H1 (cell line): Measurements from ENCODE around the gene MEI1.

Experiments
- ATF3 ChIP-seq: IDR thresholded peaks from 2 replicates; pipeline ENCODE4 v1.6.1; 2011; ENCODE audit warnings: low read depth, mild to moderate bottlenecking, low read length; ENCODE audit not compliant: insufficient read depth
- BRCA1 ChIP-seq: IDR thresholded peaks from 2 replicates; pipeline ENCODE4 v1.6.1; 2012; ENCODE audit warnings: low read depth, low read length, improper control_type of control experiment
- CEBPB ChIP-seq: IDR thresholded peaks from 2 replicates; pipeline ENCODE4 v1.6.1; 2012; ENCODE audit warnings: low read depth, low read length
- CHD1 ChIP-seq: IDR thresholded peaks from 2 replicates; pipeline ENCODE4 v1.6.1; 2012; ENCODE audit warnings: low read depth, low read length, improper control_type of control experiment
- CTCF ChIP-seq, 3 experiments: IDR thresholded peaks; 1 replicate in 2 of 3; 2 replicates in 1 of 3; pipeline versions ENCODE4 v1.5.1 to v1.6.1; 2011; ENCODE audit warnings: low read length in 3 of 3, mild to moderate bottlenecking in 3 of 3, inconsistent platforms in 2 of 3, low read depth in 1 of 3, moderate library complexity in 1 of 3; ENCODE audit not compliant: insufficient read depth in 1 of 3; ENCODE audit errors: control extremely low read depth in 1 of 3
- EP300 ChIP-seq, 2 experiments: IDR thresholded peaks; 1 replicate in 1 of 2; 2 replicates in 1 of 2; pipeline ENCODE4 v1.6.1; 2011 to 2012; ENCODE audit warnings: low read depth in 2 of 2, low read length in 2 of 2, mild to moderate bottlenecking in 2 of 2, borderline replicate concordance in 1 of 2, inconsistent platforms in 1 of 2, moderate library complexity in 1 of 2
- EZH2 ChIP-seq: fragments of 200-600 bp; sonication (generic); IDR thresholded peaks from 2 replicates; pipeline ENCODE4 v1.7.1; 2012; ENCODE audit warnings: low read depth, mild to moderate bottlenecking, moderate library complexity, low read length, inconsistent platforms; ENCODE audit not compliant: severe bottlenecking
- GTF2F1 ChIP-seq: IDR thresholded peaks from 2 replicates; pipeline ENCODE4 v1.6.1; 2012; ENCODE audit warnings: low read depth, low read length, improper control_type of control experiment, borderline replicate concordance
- JUN ChIP-seq: IDR thresholded peaks from 2 replicates; pipeline ENCODE4 v1.6.1; 2011; ENCODE audit warnings: low read depth, mild to moderate bottlenecking, improper control_type of control experiment, low read length
- POLR2A ChIP-seq, 2 experiments: IDR thresholded peaks; 1 replicate in 1 of 2; 2 replicates in 1 of 2; pipeline ENCODE4 v1.6.1; 2011; ENCODE audit warnings: low read depth in 2 of 2, low read length in 2 of 2, mild to moderate bottlenecking in 2 of 2; ENCODE audit errors: control extremely low read depth in 1 of 2
- POU5F1 ChIP-seq: IDR thresholded peaks from 2 replicates; pipeline ENCODE4 v1.6.1; 2011; ENCODE audit warnings: low read depth, mild to moderate bottlenecking, low read length, moderate library complexity
- RAD21 ChIP-seq, 2 experiments: IDR thresholded peaks in 1 of 2; conservative IDR thresholded peaks in 1 of 2; 2 replicates each; pipeline ENCODE4 v1.6.1; 2011; ENCODE audit warnings: low read depth in 2 of 2, low read length in 2 of 2, improper control_type of control experiment in 1 of 2, inconsistent platforms in 1 of 2, mild to moderate bottlenecking in 1 of 2, moderate library complexity in 1 of 2
- RFX5 ChIP-seq: IDR thresholded peaks from 2 replicates; pipeline ENCODE4 v1.6.1; 2011; ENCODE audit warnings: low read depth, low read length, improper control_type of control experiment, borderline replicate concordance
- ZNF274 ChIP-seq: IDR thresholded peaks from 2 replicates; pipeline ENCODE4 v1.7.0; 2012; ENCODE audit warnings: low read length, borderline replicate concordance; ENCODE audit errors: extremely low read depth

GRCh38 chr22:41775976-41776375 lies 76.7 kb downstream of the MEI1 start:
- TF ChIP-seq CTCF (IDR thresholded peaks at IDR 0.05; ENCODE audit: control extremely low read depth in 1 of 3, insufficient read depth in 1 of 3, low read depth in 1 of 3, low read length in 3 of 3): no peak
- TF ChIP-seq RFX5: no peak
- TF ChIP-seq POLR2A (IDR thresholded peaks at IDR 0.05; ENCODE audit: control extremely low read depth in 1 of 2, low read depth in 2 of 2, low read length in 2 of 2): no peak
- no peak for TF ChIP-seq CHD1
- no peak for TF ChIP-seq RAD21 (IDR thresholded peaks at IDR 0.05 in 1 of 2, conservative IDR thresholded peaks at IDR 0.05 in 1 of 2; ENCODE audit: low read depth in 2 of 2, low read length in 2 of 2)
- no peak for TF ChIP-seq JUN
- no peak for TF ChIP-seq ATF3
- no peak for TF ChIP-seq GTF2F1
- TF ChIP-seq CEBPB: no peak
- TF ChIP-seq EP300 (IDR thresholded peaks at IDR 0.05; ENCODE audit: borderline replicate concordance in 1 of 2, low read depth in 2 of 2, low read length in 2 of 2): no peak
- no peak for TF ChIP-seq BRCA1
- no peak for TF ChIP-seq POU5F1
- no peak for TF ChIP-seq EZH2
- no peak for TF ChIP-seq ZNF274
